Adrenal gland (tissue), 5 donors: ENCODE results near the gene CTSL.

Experiments
- CTCF ChIP-seq, 6 experiments: fragments of 450-650 bp in 4 of 6; fragments of 200-600 bp in 2 of 6; sonication (generic) in 1 of 6; IDR thresholded peaks; 1 replicate in 5 of 6; 2 replicates in 1 of 6; pipeline versions ENCODE4 v1.5.1 to v1.8.0; 2016 to 2021; ENCODE audit warnings: antibody characterized with exemption in 6 of 6, mild to moderate bottlenecking in 2 of 6, moderate library complexity in 1 of 6
- POLR2A ChIP-seq, 2 donors: fragments of 450-650 bp; IDR thresholded peaks; one replicate each; pipeline ENCODE4 v1.6.1; 2017; ENCODE audit warnings: antibody characterized with exemption in 2 of 2, mild to moderate bottlenecking in 2 of 2, moderate library complexity in 1 of 2
- donor health status: DM: no; HTN: no; CAD: no.

- TF ChIP-seq CTCF (IDR thresholded peaks at IDR 0.05) (peak in 2 of 6 experiments; percentile 5 to 7), POLR2A (IDR thresholded peaks at IDR 0.05) (no peak)
Observed at GRCh38 chr9:87685871-87686519, 39.9 kb upstream of the CTSL start.
